CD14-positive monocyte (primary cell): ENCODE measurements around the gene VSX1. TPM values are rescaled to one million over a fixed set of nuclear protein-coding genes. Genes with fewer than 3 reads are reported as not detected.
A peak's percentile ranks its signal among the peaks of the same experiment; 100 is the strongest.

Experiments
- DNase-seq, 3 donors: peaks; one replicate each; pipeline ENCODE4 v3.0.0-alpha.2; 2011 to 2022
- H2AFZ ChIP-seq: 2 replicates; pipeline ENCODE4 v1.6.0; 2012; ENCODE audit warnings: mild to moderate bottlenecking, low read depth, low read length, inconsistent platforms; ENCODE audit not compliant: insufficient read depth, poor library complexity, severe bottlenecking
- H3K27ac ChIP-seq, 2 donors: 1 replicate in 1 of 2; 2 replicates in 1 of 2; pipeline ENCODE4 v1.5.1; 2012 to 2013; ENCODE audit warnings: low read length in 2 of 2, control low read depth in 1 of 2, inconsistent platforms in 1 of 2, low read depth in 1 of 2, mild to moderate bottlenecking in 1 of 2
- H3K27me3 ChIP-seq, 2 donors: one replicate each; pipeline versions ENCODE4 v1.6.0 to v1.6.1; 2011 to 2013; ENCODE audit warnings: low read length in 2 of 2; ENCODE audit not compliant: control insufficient read depth in 2 of 2, insufficient read depth in 2 of 2
- H3K36me3 ChIP-seq, 2 donors: replicated peaks in 1 of 2; 1 replicate in 1 of 2; 2 replicates in 1 of 2; pipeline versions ENCODE4 v1.5.1 to v1.6.1; 2012 to 2013; ENCODE audit warnings: low read length in 2 of 2, control low read depth in 1 of 2, inconsistent platforms in 1 of 2, mild to moderate bottlenecking in 1 of 2; ENCODE audit not compliant: insufficient read depth in 2 of 2, control insufficient read depth in 1 of 2
- H3K4me1 ChIP-seq, 2 donors: 1 replicate in 1 of 2; 2 replicates in 1 of 2; pipeline versions ENCODE4 v1.5.1 to v1.6.1; 2012 to 2013; ENCODE audit warnings: low read length in 2 of 2, control low read depth in 1 of 2, inconsistent platforms in 1 of 2, mild to moderate bottlenecking in 1 of 2, moderate library complexity in 1 of 2; ENCODE audit not compliant: insufficient read depth in 2 of 2, control insufficient read depth in 1 of 2
- H3K4me2 ChIP-seq: replicated peaks from 2 replicates; pipeline ENCODE3; 2012; ENCODE audit warnings: low read length, moderate library complexity, mild to moderate bottlenecking; ENCODE audit not compliant: poor library complexity, severe bottlenecking; ENCODE audit errors: extremely low read depth
- H3K4me3 ChIP-seq, 3 experiments: fragments of 200-600 bp in 1 of 3; sonication (generic) in 1 of 3; replicated peaks in 1 of 3; 1 replicate in 2 of 3; 2 replicates in 1 of 3; pipeline ENCODE4 v1.5.1; 2011 to 2013; ENCODE audit warnings: low read length in 3 of 3, mild to moderate bottlenecking in 3 of 3, control low read depth in 2 of 3, low read depth in 2 of 3, inconsistent platforms in 1 of 3, moderate library complexity in 1 of 3
- H3K79me2 ChIP-seq: 2 replicates; pipeline ENCODE4 v1.6.0; 2012; ENCODE audit warnings: mild to moderate bottlenecking, control low read depth, inconsistent platforms, low read length, moderate library complexity; ENCODE audit not compliant: insufficient read depth
- H3K9ac ChIP-seq: 2 replicates; pipeline ENCODE4 v1.6.0; 2017; ENCODE audit warnings: low read length, mild to moderate bottlenecking; ENCODE audit not compliant: insufficient read depth, poor library complexity, severe bottlenecking
- H3K9me3 ChIP-seq, 2 donors: replicated peaks in 1 of 2; 1 replicate in 1 of 2; 2 replicates in 1 of 2; pipeline versions ENCODE4 v1.5.1 to v1.6.1; 2012 to 2013; ENCODE audit warnings: low read length in 2 of 2, control low read depth in 1 of 2; ENCODE audit not compliant: control insufficient read depth in 1 of 2, insufficient read depth in 1 of 2
- H4K20me1 ChIP-seq: 2 replicates; pipeline ENCODE4 v1.6.0; 2012; ENCODE audit warnings: mild to moderate bottlenecking, low read length, control low read depth, moderate library complexity; ENCODE audit not compliant: insufficient read depth
- H3K27ac Mint-ChIP-seq, 7 donors: one replicate each; pipeline ENCODE4 v1.8.0; 2020; ENCODE audit warnings: mild to moderate bottlenecking in 7 of 7, mixed read lengths in 7 of 7, moderate library complexity in 6 of 7, inconsistent platforms in 2 of 7
- H3K27me3 Mint-ChIP-seq, 3 donors: one replicate each; pipeline ENCODE4 v1.8.0; 2021 to 2022; ENCODE audit warnings: low read depth in 3 of 3, mild to moderate bottlenecking in 3 of 3, mixed read lengths in 3 of 3, moderate library complexity in 3 of 3, inconsistent platforms in 1 of 3
- H3K36me3 Mint-ChIP-seq, 2 donors: one replicate each; pipeline ENCODE4 v1.8.0; 2020; ENCODE audit warnings: mixed read lengths in 2 of 2, inconsistent platforms in 1 of 2, mild to moderate bottlenecking in 1 of 2
- H3K4me1 Mint-ChIP-seq: one replicate; pipeline ENCODE4 v1.8.0; 2020; ENCODE audit warnings: mild to moderate bottlenecking, mixed read lengths
- H3K4me3 Mint-ChIP-seq, 2 donors: one replicate each; pipeline ENCODE4 v1.8.0; 2020; ENCODE audit warnings: mild to moderate bottlenecking in 2 of 2, mixed read lengths in 2 of 2, moderate library complexity in 1 of 2
- H3K9me3 Mint-ChIP-seq, 7 donors: one replicate each; pipeline ENCODE4 v1.8.0; 2020 to 2022; ENCODE audit warnings: mixed read lengths in 7 of 7, mild to moderate bottlenecking in 6 of 7, moderate library complexity in 6 of 7, inconsistent platforms in 2 of 7
- WGBS: methylation state at CpG from one replicate; pipeline ENCODE4 v1.1.5; 2013; ENCODE audit warnings: missing lambda C conversion rate; ENCODE audit not compliant: insufficient coverage; 5-methylcytosine and 5-hydroxymethylcytosine counted together
- intact Hi-C, 2 donors: fragments of 100-400 bp; cut with micrococcal nuclease; formaldehyde crosslinking; loops; one replicate each; pipeline versions ENCODE4 v1.15.0 to v1.15.1; 2023
- polyA plus RNA-seq, 3 donors: library from polyadenylated mRNA; depleted of rRNA in 1 of 3; unstranded in 2 of 3; stranded (reverse) in 1 of 3; fragments of 300-500 nt in 2 of 3; fragments of >200 nt in 1 of 3; fragmentation: Illumina TruSeq in 2 of 3; gene quantifications; 1 replicate in 2 of 3; 2 replicates in 1 of 3; pipeline ENCODE4 v1.2.3, GENCODE V29; 2012 to 2021
- TF ChIP-seq, protein P1 (sequence below): fragments of 200-600 bp; IDR thresholded peaks from one replicate; pipeline ENCODE4 v1.8.0; 2022; ENCODE audit warnings: antibody characterized with exemption, mild to moderate bottlenecking

VSX1 gene
- polyA plus RNA-seq, 3 donors = not detected

DNA sequence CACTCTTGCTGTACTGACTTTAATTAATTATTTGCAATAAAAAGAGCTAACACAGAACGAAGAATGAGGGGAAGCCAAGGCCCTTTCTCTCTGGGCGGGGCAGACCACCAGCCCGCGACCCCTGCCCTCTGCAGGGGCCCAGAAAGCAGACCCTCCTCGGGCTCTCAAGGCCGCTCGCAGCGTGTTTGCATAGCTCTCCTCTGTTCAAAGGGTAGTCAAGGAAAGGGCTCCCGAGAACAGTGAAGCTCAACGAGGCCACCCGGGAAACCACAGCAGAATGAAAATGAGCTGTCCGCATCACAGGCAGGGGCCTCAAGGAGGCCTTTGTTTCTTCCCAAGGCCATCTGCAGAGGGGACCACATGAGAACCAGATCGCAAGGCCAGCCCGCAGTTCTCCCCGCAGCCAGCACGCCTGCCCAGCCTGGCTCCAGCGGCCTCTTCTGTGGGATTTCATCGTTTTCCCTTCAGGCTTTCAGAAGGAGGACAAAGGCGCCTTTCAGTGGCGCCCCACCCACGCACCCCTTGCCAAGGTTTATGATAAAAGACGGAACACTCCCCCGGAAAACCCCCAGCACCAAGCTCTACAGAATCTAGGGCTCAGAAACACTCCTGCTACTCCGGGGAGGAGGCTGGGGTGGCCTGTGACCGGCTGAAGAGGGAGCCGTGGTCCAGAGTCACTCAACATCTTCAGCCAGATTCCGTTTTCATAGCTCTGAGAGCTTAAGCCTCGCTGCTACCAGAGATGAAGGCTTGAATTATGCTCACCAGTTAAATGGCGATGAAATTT lies 49.3 kb downstream of the VSX1 start:
- peaks cover 6% of the 10 kb centered on the region for H4K20me1 ChIP-seq
- H2AFZ ChIP-seq = no peak overlapping the region
- peak overlapping the region in 1 of 7 donors; percentile 25 for H3K27ac Mint-ChIP-seq
- H3K79me2 ChIP-seq = no peaks in the 10 kb centered on the region
- H3K36me3 Mint-ChIP-seq = peaks cover 14 to 18% of the 10 kb centered on the region in 2 donors
- TF ChIP-seq, protein P1, sequence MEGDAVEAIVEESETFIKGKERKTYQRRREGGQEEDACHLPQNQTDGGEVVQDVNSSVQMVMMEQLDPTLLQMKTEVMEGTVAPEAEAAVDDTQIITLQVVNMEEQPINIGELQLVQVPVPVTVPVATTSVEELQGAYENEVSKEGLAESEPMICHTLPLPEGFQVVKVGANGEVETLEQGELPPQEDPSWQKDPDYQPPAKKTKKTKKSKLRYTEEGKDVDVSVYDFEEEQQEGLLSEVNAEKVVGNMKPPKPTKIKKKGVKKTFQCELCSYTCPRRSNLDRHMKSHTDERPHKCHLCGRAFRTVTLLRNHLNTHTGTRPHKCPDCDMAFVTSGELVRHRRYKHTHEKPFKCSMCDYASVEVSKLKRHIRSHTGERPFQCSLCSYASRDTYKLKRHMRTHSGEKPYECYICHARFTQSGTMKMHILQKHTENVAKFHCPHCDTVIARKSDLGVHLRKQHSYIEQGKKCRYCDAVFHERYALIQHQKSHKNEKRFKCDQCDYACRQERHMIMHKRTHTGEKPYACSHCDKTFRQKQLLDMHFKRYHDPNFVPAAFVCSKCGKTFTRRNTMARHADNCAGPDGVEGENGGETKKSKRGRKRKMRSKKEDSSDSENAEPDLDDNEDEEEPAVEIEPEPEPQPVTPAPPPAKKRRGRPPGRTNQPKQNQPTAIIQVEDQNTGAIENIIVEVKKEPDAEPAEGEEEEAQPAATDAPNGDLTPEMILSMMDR = no peak
- peaks cover 14 to 15% of the 10 kb centered on the region in 2 donors for H3K4me1 ChIP-seq
- H3K4me1 Mint-ChIP-seq = peaks cover 20% of the 10 kb centered on the region
- no peak overlapping the region for H3K4me2 ChIP-seq
- peaks cover 10 to 23% of the 10 kb centered on the region in 2 donors for H3K36me3 ChIP-seq
- H3K27ac ChIP-seq = no peak overlapping the region
- intact Hi-C loops = no loop called here
- no peaks in the 10 kb centered on the region for H3K9me3 ChIP-seq
- H3K9ac ChIP-seq = no peak overlapping the region
- no peak for DNase-seq
- no peak overlapping the region for H3K4me3 Mint-ChIP-seq
- 98% methylated on average over 25 of the region's 29 CpGs for WGBS
- H3K4me3 ChIP-seq = no peak overlapping the region
- no peaks in the 10 kb centered on the region for H3K27me3 ChIP-seq
- no peaks in the 10 kb centered on the region for H3K9me3 Mint-ChIP-seq
- H3K27me3 Mint-ChIP-seq = no peaks in the 10 kb centered on the region

DNA sequence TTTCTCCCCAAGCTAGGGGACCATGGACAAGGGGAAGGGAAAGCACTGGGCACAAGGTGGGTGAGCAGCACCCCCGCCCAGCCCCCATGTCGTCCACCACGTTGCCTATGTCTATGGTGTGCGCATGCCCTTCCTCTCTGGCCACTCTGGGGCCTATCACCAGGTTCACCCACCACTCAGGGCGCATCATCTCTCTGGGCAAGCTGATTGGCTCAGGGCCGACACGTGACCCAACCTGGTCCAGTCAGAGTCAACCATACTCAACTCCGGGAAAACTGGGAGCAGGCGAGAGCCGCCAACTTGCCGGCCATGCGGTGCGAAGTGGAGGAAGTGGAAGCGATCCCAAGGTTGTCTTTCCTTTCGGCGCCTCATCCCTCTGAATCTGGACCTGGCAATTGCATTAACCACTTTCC lies 49.9 kb downstream of the VSX1 start:
- Histone ChIP-seq H4K20me1 (peaks cover 6% of the 10 kb centered on the region), H3K4me1 (peaks cover 10 to 12% of the 10 kb centered on the region in 2 donors)
- peaks cover 20% of the 10 kb centered on the region in 2 donors for H3K36me3 Mint-ChIP-seq

More for the DNA sequence above, 49.9 kb downstream of the VSX1 start:
- 94% methylated on average over 7 of the region's 16 CpGs for WGBS
- TF ChIP-seq, protein P1 = no peak
- H3K27me3 Mint-ChIP-seq = no peaks in the 10 kb centered on the region
- Histone ChIP-seq H3K36me3 (peaks cover 10 to 20% of the 10 kb centered on the region in 2 donors), H2AFZ (no peak overlapping the region), H3K4me2 (no peak overlapping the region), H3K4me3 (no peak overlapping the region), H3K79me2 (no peaks in the 10 kb centered on the region), H3K9me3 (no peaks in the 10 kb centered on the region), H3K9ac (no peak overlapping the region), H3K27ac (no peak overlapping the region), H3K27me3 (no peaks in the 10 kb centered on the region)
- H3K27ac Mint-ChIP-seq = no peak overlapping the region
- no peak overlapping the region for H3K4me3 Mint-ChIP-seq
- intact Hi-C loops = no loop called here
- H3K4me1 Mint-ChIP-seq = peaks cover 14% of the 10 kb centered on the region
- no peaks in the 10 kb centered on the region for H3K9me3 Mint-ChIP-seq
- DNase-seq = no peak
